HL-60 (cell line): ENCODE measurements around the gene MALRD1.

Experiments
- DNase-seq, 2 experiments: peaks; one replicate each; pipeline ENCODE4 v3.0.0-alpha.2; 2010 to 2020; ENCODE audit warnings: low read depth in 1 of 2, low spot score in 1 of 2
- H3K27ac ChIP-seq: fragments of 250-450 bp; sonication (Bioruptor Pico); replicated peaks from 2 replicates; pipeline ENCODE4 v1.5.1; 2020; ENCODE audit warnings: mild to moderate bottlenecking, moderate library complexity
- H3K27me3 ChIP-seq: fragments of 250-450 bp; sonication (Bioruptor Pico); 2 replicates; pipeline ENCODE4 v1.5.1; 2021; ENCODE audit warnings: mild to moderate bottlenecking, moderate library complexity; ENCODE audit not compliant: insufficient read depth, poor library complexity, severe bottlenecking
- H3K4me3 ChIP-seq: replicated peaks from 2 replicates; pipeline ENCODE4 v1.5.1; 2011; ENCODE audit warnings: mild to moderate bottlenecking, control low read depth, low read length; ENCODE audit not compliant: insufficient read depth
- CTCF ChIP-seq: IDR thresholded peaks from one replicate; pipeline ENCODE4 v1.5.1; 2011; ENCODE audit warnings: low read length, control low read depth, inconsistent platforms; ENCODE audit not compliant: insufficient read depth
- GABPA ChIP-seq: IDR thresholded peaks from 2 replicates; pipeline ENCODE4 v1.6.1; 2012; ENCODE audit warnings: low read depth
- POLR2AphosphoS5 ChIP-seq: IDR thresholded peaks from 2 replicates; pipeline ENCODE4 v1.6.1; 2012; ENCODE audit warnings: low read depth
- REST ChIP-seq: IDR thresholded peaks from 2 replicates; pipeline ENCODE4 v1.6.1; 2012; ENCODE audit warnings: low read depth; ENCODE audit not compliant: insufficient replicate concordance
- SPI1 ChIP-seq: IDR thresholded peaks from 2 replicates; pipeline ENCODE4 v1.6.1; 2012; ENCODE audit warnings: low read depth, mild to moderate bottlenecking, borderline replicate concordance

MALRD1 gene

GRCh38 chr10:19570120-19570519 is 521.5 kb downstream of the MALRD1 start:
- TF ChIP-seq REST (no peak), POLR2AphosphoS5 (no peak), CTCF (no peak), GABPA (no peak), SPI1 (no peak)
- H3K27ac ChIP-seq, result no peak overlapping the region
- no peak for DNase-seq
- H3K27me3 ChIP-seq, result no peaks in the 10 kb centered on the region
- no peak overlapping the region for H3K4me3 ChIP-seq

GRCh38 chr10:19570991-19571390 is 522.4 kb downstream of the MALRD1 start:
- no peak for DNase-seq
- H3K4me3 ChIP-seq, result no peak overlapping the region
- H3K27ac ChIP-seq, result no peak overlapping the region
- no peaks in the 10 kb centered on the region for H3K27me3 ChIP-seq
- TF ChIP-seq POLR2AphosphoS5 (no peak), REST (no peak), CTCF (no peak), GABPA (no peak), SPI1 (no peak)

- no peaks in the 10 kb centered on the region for H3K27me3 ChIP-seq
- DNase-seq, result no peak
- TF ChIP-seq CTCF (no peak), POLR2AphosphoS5 (no peak), REST (no peak), GABPA (no peak), SPI1 (no peak)
- no peak overlapping the region for H3K4me3 ChIP-seq
- H3K27ac ChIP-seq, result no peak overlapping the region
Observed at GRCh38 chr10:19572056-19572455, 523.5 kb downstream of the MALRD1 start.
